PC-3 (cell line): ENCODE results near the gene LRRTM4.

ENCODE experiments used
- EZH2 ChIP-seq: fragments of 300-600 bp; sonication (generic); IDR thresholded peaks from one replicate; pipeline ENCODE4 v1.6.1; 2017; ENCODE audit warnings: antibody characterized with exemption, mild to moderate bottlenecking, low read length; ENCODE audit not compliant: unreplicated experiment
- EZH2phosphoT487 ChIP-seq: fragments of 300-600 bp; sonication (generic); IDR thresholded peaks from 2 replicates; pipeline ENCODE4 v1.6.1; 2018; ENCODE audit warnings: mild to moderate bottlenecking, antibody characterized with exemption, low read length, borderline replicate concordance
- TF ChIP-seq, protein P1 (sequence below): fragments of 300-600 bp; sonication (generic); conservative IDR thresholded peaks from 2 replicates; pipeline ENCODE4 v1.5.1; 2017; ENCODE audit warnings: antibody characterized with exemption, low read depth, mild to moderate bottlenecking, low read length

DNA sequence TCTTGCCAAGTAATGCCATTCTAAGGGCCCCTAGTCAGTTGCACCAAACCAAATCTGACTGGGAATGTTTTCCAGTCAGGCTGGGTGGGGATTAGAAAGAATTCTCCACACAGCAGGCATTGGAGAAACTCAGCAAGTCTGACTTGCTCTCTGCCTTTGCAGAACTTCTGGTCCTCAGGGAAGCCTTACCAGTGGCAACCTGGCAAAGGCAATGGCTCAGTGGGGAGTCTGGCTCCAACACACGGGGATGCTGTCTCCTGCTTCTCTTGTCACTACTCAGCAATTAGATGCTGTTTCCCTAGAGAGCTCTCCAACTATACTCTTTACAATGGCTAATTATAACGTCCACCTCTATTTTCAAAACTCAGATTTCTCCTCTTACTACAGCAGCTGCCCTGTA, 810.7 kb downstream of the LRRTM4 start:
- TF ChIP-seq, protein P1, sequence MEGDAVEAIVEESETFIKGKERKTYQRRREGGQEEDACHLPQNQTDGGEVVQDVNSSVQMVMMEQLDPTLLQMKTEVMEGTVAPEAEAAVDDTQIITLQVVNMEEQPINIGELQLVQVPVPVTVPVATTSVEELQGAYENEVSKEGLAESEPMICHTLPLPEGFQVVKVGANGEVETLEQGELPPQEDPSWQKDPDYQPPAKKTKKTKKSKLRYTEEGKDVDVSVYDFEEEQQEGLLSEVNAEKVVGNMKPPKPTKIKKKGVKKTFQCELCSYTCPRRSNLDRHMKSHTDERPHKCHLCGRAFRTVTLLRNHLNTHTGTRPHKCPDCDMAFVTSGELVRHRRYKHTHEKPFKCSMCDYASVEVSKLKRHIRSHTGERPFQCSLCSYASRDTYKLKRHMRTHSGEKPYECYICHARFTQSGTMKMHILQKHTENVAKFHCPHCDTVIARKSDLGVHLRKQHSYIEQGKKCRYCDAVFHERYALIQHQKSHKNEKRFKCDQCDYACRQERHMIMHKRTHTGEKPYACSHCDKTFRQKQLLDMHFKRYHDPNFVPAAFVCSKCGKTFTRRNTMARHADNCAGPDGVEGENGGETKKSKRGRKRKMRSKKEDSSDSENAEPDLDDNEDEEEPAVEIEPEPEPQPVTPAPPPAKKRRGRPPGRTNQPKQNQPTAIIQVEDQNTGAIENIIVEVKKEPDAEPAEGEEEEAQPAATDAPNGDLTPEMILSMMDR = no peak
- no peak for TF ChIP-seq EZH2
- no peak for TF ChIP-seq EZH2phosphoT487
